Measurements from ENCODE around the gene FAM199X.

Gene FAM199X

DNA sequence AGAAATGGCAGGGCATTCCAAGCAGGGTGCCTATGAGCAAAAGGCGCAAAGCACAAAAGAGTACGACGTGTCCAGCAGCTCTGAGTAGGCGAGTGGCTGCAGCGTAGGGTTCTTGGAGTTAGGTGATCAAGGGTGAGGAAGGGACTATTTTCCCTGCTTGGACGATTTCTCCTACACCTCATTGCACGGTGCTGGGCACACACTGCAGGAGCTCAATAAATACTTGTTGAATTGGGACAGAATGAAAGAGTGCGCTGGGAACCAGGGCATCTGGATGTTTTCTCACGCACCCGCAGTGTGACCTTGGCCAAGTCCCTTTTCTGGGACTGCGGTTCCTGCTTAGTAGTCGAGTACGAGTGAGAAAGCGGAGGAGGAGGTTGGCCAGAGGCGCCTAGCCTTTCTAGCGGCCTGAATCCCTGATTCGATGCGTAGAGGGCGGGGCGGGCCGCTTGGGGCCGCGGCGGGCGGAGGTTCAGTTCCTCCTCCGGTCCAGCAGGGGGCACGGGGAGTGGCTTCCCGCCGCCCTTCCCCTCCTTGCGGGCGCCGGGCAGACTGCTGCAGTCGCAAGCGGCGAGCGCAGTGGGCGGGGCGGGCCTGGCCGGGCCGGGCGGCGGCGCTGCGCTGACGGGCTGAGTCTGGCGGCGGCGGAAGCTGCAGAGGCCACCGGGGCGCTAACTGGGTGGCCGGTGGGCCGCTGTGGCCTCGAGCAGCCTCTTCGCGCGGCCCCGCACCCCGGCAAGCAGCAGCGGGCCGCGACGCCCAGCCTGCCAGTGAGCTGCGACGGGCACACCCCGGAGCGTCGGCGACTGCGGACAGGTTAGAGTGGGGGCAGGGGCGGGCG lies at the start of gene FAM199X:
FAM199X (plus strand) TSS at position 560 of the 841 bp plus-strand sequence. CDS start 333 bp downstream, outside the sequence.
- DNase-seq = peak; percentile 83

DNA sequence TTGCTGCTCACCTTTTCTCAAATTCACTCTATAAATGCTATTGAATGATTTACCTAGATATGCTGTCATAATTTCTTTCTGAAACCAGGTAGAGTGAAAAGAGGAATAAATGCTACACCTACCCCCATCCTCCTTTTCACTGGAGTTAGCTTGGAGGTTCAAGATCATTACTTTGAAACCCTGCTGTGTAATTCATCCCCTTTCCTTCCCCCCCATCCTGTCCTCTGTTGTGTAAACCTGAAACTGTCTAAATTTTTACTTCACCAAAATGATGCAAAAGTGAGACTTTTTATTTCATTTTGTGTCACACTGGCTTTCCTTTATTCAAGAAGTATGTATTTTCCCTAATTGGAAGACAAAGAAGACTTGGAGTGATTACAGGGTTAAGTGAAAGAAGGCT lies 48.5 kb upstream of the FAM199X start:
- no peak for DNase-seq

DNA sequence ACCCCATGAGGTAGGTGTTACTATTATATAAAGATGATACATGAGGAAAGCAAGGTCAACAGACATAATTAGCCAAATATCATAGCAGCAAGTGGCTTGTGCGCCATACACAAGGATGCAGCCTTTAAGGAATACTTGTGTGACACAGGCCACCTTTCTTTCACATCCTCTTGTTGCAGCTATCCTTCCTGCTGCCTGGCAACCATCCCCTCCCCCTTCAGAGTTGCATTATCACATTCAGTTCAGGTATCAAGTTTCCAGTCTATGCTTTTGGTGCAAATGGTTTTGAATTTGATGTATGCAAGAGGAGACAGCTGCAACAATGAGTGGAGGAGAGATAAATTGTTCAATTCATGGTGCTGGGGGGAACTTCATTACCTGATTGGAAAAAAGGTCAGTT lies 47.5 kb upstream of the FAM199X start:
- no peak for DNase-seq

DNA sequence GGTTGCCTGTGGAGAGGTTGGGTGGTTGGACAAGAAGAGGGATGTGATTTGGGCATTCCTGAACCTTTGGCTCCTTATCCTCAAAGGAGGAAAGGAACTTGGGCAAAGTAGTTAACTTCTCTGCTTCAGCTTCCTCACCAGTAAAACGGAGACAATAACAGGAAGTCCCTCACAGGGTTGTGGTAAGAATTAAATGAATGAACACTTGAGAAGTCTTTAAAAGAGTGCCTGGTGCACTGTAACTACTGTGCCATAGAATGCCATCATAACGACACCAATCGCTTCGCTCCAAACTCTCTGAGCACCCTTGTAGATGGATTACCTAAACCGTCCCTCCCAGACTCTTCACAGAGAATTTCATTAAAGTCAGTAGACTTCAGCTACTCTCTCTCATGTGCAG lies 43.4 kb upstream of the FAM199X start:
- no peak for DNase-seq

DNA sequence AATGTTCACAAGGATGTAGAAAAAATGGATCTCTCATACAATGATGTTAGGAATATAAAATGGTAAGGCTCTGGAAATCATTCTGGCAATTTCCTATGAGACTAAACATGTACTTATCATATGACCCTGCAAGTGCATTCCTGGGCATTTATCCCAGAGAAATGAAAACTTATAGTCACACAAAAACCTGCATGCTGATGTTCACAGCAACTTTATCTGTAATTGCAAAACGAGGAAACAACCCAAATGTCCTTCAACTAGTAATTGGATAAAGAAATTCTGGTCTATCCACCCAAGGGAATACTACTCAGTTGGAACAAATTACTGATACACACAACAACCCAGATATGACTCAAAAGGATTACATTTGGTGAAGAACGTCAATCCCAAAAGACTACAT lies 39.4 kb upstream of the FAM199X start:
- no peak for DNase-seq

DNA sequence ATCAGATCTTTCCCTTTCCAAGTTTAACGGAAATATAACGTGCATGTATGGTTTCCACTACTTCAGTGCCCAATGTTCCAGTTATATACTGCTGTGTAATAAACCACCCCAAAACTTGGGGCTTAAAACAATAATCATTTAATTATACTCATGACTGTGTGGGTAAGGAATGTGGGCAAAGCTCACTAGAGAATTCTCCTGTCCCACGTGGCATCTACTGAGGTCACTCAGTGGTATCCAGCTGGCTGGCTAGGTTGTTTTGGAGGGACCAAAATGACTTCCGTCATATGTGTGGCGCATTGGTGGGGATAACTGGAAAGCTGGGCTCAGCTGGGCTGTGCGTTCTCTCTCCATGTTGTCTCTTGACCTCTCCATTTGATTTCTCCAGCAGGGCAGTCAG lies 35.4 kb upstream of the FAM199X start:
- no peak for DNase-seq

DNA sequence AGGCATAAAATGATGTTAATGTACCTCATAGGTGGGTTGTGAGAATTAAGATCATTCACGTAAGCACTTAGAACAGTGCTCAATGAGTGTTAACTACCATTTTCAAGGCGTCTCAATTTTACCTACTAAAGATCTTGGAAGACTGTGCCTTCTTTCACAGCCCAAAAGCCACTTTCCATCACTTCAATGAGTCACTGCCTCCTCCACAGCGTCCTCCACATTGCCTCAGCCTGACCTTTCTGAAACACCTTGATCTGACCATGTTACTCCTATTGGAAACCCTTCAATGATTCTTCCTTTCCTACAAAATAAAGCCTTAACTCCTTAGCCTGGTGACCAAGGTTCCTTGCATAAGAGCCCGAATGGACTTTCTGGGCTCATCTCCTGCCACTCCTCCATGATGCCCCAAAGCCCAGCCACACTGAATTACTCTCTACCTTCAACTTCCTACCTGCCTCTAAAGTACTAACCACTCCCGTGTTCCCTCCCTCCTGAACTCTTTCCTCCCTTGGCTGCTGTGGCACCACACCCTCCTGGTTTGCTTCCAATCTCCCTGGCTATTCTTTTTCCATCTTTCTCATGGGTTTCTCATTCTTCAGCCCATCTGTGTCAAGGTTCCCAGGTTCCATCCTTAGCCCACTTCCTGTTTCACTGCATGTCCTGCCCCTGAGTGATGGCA lies 31.5 kb upstream of the FAM199X start:
- no peak for DNase-seq

DNA sequence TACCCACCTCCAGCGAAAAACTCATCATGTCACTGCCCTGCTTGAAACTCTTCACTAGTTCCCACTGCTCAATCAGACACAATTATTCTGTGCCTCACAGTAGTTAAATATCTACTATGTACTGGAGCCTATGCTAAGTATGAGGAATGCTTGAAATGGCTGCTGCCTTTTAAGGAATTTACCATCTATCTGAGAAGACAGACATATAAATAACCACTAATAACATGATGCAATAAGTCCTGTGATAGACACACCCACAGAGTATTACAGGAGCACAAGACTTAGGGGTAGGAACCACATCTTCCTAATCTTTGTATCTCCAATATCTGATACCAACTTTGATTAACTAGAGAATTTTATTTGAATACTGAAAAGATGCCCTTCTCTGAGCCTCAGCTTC lies 30.6 kb upstream of the FAM199X start:
- DNase-seq = no peak

DNA sequence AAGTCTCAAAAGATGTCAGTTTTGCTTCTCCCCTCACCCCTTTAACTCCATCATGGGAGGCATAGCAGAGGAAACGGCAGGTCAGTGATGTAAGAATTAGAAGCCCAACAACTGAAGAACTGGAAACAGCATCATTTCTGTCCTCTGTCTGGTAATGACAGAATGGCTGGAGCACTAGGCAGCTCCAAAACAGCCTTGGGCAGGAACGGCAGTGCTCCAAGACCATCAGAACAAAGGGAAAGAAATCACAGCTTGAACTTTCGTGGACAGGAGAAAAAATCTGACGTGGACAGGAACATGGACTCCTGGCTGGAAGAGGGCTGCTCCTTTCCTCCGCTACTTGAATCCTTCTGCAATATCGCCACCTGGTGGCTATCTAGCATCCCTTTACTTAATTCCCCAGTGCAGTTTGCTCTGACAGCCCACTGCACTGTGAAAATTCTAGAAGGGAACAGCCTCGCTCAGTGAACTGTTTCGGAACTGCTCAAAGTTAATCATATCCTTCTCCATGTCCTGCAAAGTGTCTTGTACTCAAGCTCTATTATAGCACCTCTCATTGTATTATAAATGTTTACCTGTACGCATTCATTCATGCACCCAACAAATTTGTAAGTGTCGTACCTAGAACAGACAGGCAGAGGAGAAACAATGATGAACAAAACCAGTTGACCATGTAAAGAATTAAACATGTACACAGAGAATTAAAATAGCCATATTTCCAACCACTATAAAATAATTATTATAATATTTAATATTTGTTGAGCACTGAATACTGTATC lies 29.8 kb upstream of the FAM199X start:
- DNase-seq = peak; percentile 34

DNA sequence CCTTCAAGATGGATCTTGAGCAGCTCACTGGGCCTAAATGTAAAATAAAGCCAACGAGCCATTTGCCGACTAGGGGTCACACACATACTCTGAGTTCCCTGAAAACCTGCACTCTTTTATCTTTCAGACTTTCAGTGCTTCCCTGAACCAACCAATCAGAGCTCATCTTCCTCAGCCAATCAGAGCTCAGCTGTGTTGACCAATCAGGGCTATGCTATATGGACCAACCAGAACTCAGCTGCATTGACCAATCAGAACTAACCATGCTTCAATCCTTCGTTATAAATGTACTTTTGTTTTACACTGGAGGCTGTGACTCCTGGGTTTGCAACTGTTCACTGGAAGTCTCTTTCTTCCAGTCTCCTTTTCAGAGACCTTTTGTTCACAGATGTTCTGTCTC lies 28.8 kb upstream of the FAM199X start:
- DNase-seq = no peak

DNA sequence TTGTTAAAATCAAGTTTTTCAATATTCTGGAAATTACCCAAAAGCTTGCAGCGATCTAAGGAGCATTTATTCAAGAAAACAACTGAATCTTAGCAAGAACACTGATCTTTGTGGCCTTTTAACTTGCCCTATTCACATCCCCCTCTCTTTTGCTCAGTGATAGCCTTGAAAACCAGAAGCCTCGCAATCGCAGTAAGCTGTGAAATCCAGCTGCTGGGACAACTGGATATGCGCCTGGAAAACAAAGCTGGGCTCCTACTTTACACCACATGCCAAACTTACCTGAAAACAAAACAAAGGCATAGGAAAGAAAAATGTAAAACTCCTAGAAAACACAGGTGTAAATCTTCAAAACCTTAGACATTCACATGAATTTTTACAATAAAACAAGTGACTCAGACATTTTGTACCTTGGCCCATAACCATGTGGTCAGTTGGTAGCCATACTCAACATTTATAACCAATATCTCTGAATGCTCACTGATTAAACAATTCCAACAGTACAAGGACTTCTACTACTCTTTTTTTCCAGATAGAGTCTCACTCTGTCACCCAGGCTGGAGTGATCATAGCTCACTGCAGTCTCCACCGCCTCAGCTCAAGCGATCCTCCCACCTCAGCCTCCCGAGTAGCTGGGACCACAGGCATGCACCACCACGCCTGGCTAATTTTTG lies 25.0 kb upstream of the FAM199X start:
- DNase-seq = no peak

DNA sequence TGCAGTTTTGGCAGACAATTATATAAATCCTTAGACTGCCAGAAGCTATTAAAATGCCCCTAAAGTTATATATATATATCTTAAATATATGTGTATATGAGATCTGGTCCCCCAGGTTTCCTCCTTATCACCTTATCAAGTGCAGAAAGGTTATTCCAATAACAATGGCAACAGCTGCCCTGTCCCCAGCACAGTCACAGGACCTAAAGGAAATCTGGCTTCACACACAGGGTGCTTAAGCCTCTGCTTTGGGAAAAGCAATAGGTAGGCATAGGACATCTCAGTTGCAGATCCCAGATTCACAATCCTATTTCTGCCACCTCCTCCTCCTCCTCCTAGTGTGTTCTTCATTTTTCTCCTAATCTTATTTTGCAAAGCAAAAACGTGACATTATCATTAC lies 15.2 kb upstream of the FAM199X start:
- no peak for DNase-seq

DNA sequence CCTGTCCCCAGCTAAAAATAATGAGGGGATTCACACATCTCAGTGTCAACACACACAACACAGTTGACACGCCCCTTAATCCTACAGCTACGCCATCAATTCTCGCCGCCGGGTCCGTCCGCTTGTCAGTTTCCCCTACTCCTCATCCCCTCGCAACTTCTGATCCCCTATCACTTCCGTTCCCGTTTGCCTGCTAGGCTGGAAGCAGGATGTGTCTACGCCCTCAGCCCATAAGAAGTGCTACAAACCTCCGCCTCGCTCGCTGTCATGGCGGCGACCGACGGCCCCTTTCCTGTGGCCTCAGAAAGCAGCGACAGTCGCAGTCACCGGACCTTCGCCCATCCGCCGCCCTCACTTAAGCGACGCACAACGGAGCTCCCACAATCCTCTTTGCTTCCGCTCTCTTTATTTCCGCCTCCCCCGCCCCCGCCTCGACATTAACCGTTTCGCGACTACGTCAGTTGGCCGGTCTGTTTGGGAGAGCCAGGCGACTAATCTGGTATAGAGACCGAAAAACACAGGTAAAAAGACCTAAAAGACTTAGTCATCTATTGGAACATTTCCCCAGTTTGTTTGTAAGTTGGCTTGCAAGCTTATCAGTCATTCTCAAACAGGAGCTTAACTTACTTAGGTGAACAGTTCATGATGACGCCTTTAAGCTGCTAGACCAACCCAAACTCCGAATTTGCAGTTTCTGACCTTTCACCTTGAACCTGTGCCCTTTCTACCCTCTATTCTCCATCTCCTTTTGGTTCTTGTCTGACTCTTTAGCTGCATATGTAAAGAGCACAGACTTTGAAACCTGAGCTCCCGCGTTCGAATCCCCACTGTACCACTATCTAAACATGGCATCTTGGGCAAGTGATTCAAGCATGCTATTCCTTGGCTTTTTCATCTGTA lies 9.4 kb upstream of the FAM199X start, which contains the start of gene SLC25A53:
SLC25A53 (minus strand) TSS at position 380 of the 900 bp plus-strand sequence. CDS start 51,752 bp downstream, outside the sequence.
- peak; percentile 74 for DNase-seq

DNA sequence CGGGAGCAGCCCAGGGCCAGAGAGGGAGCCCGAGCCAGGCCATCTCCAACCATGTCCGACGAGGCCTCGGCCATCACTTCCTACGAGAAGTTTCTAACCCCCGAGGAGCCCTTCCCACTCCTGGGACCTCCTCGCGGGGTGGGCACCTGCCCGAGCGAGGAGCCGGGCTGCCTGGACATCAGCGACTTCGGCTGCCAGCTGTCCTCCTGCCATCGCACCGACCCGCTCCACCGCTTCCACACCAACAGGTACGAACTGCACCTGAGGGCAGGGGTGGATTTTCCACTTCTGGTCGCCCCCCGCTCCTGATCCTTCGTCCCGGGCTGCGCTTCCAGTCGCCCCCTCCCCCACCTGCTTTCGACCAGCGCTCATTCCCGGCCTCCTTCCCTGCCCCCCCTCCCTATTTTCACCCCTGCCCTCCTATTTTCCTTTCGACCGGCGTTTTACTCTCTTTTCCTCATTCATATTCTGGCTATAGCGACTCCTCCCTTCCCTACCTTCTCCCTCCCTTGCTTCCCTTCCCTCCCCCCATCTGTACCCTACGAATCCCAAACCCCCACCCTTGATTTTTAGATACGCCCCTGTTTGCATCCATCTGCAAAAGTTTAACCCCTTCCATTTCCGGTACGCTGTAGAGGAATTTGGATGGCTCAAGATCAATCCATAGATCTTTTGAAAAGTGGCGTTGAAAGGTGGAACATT lies 633 bp downstream of the FAM199X start:
- DNase-seq = no peak

DNA sequence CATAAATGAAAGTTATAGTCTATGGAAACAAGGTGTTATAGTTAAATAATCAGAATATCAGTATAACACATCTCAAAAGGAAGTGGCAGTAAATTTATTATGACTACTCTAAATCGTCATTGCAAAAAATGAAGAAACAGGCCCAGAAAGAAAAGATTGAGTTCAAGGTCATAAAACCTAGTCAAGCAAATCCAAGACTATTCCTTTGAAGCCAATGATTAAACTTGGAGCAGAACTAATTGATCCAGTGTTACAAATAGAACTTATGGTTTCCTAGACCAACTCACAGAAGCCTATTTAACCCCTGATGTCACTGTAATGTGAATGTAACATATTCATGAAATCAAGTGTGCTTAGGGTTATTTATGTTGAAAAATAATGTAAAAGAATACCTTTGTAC lies 1.9 kb downstream of the FAM199X start:
- DNase-seq = no peak

DNA sequence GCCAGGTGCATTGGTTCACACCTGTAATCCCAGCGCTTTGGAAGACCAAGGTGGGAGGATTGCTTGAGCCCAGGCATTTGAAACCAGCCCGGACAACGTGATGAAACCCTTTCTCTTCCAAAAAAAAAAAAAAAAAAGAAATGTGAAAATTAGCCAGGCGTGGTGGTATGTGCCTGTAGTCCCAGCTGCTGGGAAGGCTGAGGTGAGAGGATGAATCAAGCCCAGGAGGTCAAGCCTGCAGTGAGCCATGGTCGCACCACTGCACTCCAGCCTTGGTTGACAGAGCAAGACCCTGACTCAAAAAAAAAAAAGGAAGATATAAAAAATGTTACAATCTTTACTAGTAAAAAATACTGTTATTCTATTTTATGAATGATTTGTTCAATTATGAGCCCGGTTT lies 5.9 kb downstream of the FAM199X start:
- no peak for DNase-seq

DNA sequence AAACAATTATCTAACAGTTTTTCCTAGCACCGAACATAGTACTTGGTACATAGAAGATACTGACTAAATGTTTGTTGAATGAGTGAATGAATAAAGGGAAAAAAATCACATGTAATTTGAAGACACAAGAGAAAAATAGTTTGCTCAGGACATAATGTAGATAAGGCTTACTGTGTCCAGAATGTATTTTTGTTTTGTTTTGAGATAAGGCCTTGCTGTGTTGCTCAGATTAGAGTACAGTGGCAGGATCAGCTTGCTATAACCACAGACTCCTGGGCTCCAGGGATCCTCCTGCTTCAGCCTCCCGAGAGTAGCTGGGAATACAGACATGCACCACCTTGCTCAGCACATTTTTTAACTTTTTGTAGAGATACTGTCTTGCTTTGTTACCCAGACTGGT lies 6.5 kb downstream of the FAM199X start:
- DNase-seq = no peak

DNA sequence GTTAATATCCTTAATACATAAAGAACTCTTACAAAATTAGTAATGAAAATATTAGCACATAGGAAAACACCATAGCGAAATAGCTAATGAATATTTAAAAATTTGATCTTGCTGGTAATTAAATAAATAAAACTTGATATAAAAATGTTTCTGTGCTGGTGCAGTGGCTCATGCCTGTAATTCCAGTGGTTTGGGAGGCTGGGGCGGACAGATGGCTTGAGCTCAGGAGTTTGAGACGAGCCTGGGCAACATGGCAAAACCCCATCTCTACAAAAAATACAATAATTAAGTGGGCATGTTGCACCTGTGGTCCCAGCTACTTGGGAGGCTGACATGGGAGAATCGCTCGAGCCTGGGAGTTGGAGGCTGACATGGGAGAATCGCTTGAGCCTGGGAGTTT lies 7.6 kb downstream of the FAM199X start:
- DNase-seq = no peak

DNA sequence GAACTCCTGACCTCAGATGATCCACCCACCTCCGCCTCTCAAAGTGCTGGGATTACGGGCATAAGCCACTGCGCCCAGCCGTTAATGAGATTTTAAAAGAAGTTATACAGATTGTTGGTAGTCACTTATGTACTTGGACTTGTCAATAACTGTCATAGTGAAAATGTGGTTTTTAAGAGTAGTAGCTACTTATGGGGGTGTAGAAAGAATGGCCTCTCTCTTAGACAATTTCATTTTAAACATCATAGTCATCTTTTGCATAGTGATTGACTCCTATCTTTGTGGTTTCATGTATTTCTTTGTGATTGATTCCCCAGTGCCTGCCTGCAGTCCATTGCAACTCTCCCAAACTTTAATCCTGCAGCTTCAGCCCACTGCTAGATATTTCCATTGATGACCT lies 17.4 kb downstream of the FAM199X start:
- no peak for DNase-seq

DNA sequence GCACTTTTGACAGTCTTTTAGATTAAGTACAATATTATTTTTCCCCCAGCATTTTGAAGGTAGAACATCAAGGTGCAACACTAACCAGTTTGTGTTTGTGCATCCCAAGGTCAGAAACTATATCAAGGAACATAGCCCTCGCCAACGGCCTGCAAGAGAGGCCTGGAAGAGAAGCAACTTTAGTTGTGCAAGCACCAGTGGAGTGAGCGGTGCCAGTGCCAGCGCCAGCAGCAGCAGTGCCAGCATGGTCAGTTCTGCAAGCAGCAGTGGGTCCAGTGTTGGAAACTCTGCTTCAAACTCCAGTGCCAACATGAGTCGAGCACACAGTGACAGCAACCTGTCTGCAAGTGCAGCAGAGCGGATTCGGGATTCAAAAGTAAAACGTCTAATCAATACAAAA lies 21.7 kb downstream of the FAM199X start:
- DNase-seq = no peak

DNA sequence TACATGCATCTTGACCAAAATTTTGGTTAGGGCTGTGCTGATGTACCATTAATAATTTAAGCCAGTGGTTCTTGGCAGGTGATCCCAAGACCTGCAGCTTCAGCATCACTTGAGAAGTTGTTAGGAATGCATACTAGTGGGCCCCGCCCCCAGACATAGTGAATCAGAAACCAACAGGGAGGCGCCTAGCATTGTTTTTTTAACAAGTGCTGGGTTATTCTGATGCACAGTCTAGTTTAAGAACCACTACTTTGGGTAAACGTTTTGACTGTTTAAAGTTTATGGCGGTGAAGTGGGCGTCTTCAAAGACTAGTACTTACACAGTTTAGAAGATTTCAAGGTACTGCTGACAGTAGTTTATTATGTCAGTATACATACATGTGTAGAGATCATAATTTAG lies 23.6 kb downstream of the FAM199X start:
- DNase-seq = no peak

Data from activated naive CD4-positive, alpha-beta T cell treated with anti-CD3 and anti-CD28 coated beads, Interleukin-2, amount 50 U/mL, for 16 hours (primary cell).